Osteoblast (primary cell): ENCODE results near the gene NFKBIA. TPM values are rescaled to one million over a fixed set of nuclear protein-coding genes. Genes with fewer than 3 reads are reported as not detected.

Experiments
- DNase-seq: peaks from one replicate; pipeline ENCODE4 v3.0.0; 2011; ENCODE audit warnings: low spot score, mixed read lengths; ENCODE audit not compliant: insufficient read length; ENCODE audit errors: missing footprints
- H2AFZ ChIP-seq: 2 replicates; pipeline ENCODE4 v1.6.0; 2011; ENCODE audit warnings: mild to moderate bottlenecking, low read length
- H3K27ac ChIP-seq: 2 replicates; pipeline ENCODE4 v1.5.1; 2011; ENCODE audit warnings: mild to moderate bottlenecking, low read depth, low read length, moderate library complexity
- H3K27me3 ChIP-seq: 2 replicates; pipeline ENCODE4 v1.6.0; 2012; ENCODE audit warnings: mild to moderate bottlenecking, control low read depth, inconsistent platforms, low read length, moderate library complexity; ENCODE audit not compliant: insufficient read depth
- H3K36me3 ChIP-seq: 2 replicates; pipeline ENCODE4 v1.5.1; 2011; ENCODE audit warnings: mild to moderate bottlenecking, low read length, control low read depth, moderate library complexity; ENCODE audit not compliant: insufficient read depth
- H3K4me1 ChIP-seq: 2 replicates; pipeline ENCODE4 v1.5.1; 2011; ENCODE audit warnings: mild to moderate bottlenecking, low read length, control low read depth, moderate library complexity; ENCODE audit not compliant: insufficient read depth
- H3K4me2 ChIP-seq: 2 replicates; pipeline ENCODE4 v1.6.0; 2011; ENCODE audit warnings: mild to moderate bottlenecking, low read length; ENCODE audit not compliant: insufficient read depth
- H3K4me3 ChIP-seq: fragments of 200-600 bp; sonication (generic); 3 replicates; pipeline ENCODE4 v1.5.1; 2012; ENCODE audit warnings: mild to moderate bottlenecking, low read length, inconsistent platforms; ENCODE audit not compliant: insufficient read depth
- H3K79me2 ChIP-seq: 2 replicates; pipeline ENCODE4 v1.6.0; 2012; ENCODE audit warnings: mild to moderate bottlenecking, low read length, control low read depth, inconsistent platforms; ENCODE audit not compliant: insufficient read depth
- H3K9me3 ChIP-seq: 2 replicates; pipeline ENCODE4 v1.5.1; 2011; ENCODE audit warnings: low read depth, low read length, control low read depth
- H4K20me1 ChIP-seq: 2 replicates; pipeline ENCODE4 v1.6.0; 2012; ENCODE audit warnings: mild to moderate bottlenecking, low read length, control low read depth; ENCODE audit not compliant: insufficient read depth
- CTCF ChIP-seq: IDR thresholded peaks from 2 replicates; pipeline ENCODE4 v1.5.1; 2011; ENCODE audit warnings: mild to moderate bottlenecking, low read depth, low read length, moderate library complexity; ENCODE audit errors: extremely low read depth
- total RNA-seq: library from RNA; depleted of rRNA; stranded (reverse); fragments of >200 nt; gene quantifications from 2 replicates; pipeline ENCODE4 v1.2.3, GENCODE V29; 2012

The NFKBIA gene
- total RNA-seq, 1 donor, result 51.0 TPM

DNA sequence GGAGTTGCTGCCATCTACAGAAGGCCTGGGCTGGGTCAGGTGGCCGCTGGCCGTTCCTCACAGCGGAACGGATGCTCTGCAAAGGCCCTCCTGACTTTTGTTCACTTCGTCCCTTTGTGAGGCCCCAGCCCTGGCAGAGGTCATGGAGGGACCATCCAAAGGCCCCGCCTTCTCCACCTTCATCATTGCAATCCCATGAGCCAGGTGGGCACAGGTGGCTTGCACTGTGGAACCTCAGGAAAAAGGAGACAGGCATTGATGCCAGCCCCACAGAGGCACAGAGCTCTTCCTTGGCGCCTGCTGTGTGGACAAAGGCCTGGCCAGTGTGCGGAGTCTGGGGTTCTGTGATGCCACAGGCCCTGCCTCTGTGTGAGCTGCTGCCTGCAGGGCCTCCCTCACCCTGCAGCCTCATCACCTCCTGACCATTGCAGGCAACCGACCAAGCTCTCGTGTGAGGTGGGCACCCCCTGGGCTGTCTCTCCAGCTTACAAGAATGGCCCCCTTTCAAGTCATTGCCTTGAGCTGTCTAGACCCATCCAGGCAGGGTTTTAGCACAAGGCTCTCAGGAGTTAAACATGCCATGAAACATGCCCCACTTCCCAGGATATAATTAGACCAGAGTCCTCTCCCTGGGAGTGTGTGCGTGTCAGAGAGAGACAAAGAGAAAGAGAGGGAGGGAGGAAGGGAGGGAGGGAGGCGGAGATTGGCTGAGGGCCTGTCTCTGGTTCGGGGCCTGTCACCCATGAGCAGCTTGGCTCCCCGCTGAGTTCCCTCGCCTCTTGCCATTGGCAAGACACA lies 19.3 kb downstream of the NFKBIA start:
- Histone ChIP-seq H3K36me3 (no peaks in the 10 kb centered on the region), H3K9me3 (no peaks in the 10 kb centered on the region), H4K20me1 (no peaks in the 10 kb centered on the region), H3K4me2 (peak overlapping the region; percentile 41), H3K27ac (peak overlapping the region; percentile 98), H3K4me3 (no peak overlapping the region), H2AFZ (peak overlapping the region; percentile 93), H3K79me2 (no peaks in the 10 kb centered on the region), H3K27me3 (no peaks in the 10 kb centered on the region), H3K4me1 (peaks cover 31% of the 10 kb centered on the region)
- no peak for TF ChIP-seq CTCF
- peak; percentile 87 for DNase-seq

- DNase-seq, result peak; percentile 91
- Histone ChIP-seq H3K4me1 (peaks cover 31% of the 10 kb centered on the region), H3K79me2 (no peaks in the 10 kb centered on the region), H3K27ac (peak overlapping the region; percentile 98), H3K4me2 (peak overlapping the region; percentile 20), H3K4me3 (no peak overlapping the region), H3K27me3 (no peaks in the 10 kb centered on the region), H3K9me3 (no peaks in the 10 kb centered on the region), H4K20me1 (no peaks in the 10 kb centered on the region), H3K36me3 (no peaks in the 10 kb centered on the region), H2AFZ (peak overlapping the region; percentile 79)
- TF ChIP-seq CTCF, result peak; percentile 23
Observed at GRCh38 chr14:35384455-35385041, 20.0 kb downstream of the NFKBIA start.

DNA sequence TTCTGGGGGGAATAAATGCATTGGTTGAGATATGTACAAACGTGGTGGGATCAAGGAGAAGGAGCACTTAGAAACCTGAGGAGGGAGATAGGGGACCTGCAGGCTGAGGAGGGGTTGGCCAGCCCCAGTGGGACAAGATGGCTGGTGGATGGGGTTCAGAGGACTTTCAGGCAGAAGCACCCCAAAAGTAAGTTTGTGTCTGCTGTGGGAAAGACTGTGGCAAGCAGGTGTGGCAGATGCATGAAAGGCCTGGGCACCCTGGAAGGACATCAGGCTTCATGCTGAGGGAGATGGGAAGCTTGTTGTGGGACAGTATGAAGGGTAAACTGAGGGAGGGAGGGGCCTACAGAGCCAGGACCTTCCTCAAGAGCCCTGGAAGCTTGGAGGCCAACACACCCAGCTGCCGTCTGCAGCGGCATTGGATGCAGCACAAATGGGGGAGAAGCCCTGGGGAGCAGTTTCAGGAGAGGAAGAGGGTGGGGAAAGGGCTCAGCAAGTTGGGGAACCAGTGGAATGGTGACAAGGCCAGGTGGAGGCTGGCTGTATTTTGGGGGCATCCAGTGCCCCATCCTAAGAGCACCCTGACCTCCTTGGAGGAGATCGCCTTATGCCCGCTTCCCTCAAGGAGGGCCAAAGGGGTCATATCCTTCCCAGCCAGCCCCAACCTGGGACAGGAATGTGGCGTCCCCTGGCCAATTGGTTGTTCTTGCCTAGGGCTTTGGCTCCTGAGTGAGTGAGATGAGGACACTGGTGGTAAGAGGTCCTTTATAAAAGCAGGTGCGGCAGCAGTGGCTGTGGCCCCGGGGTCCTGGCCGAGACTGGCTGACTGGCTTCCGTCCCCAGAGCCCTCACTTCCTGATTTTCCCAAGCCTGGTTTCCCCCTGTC lies 20.7 kb downstream of the NFKBIA start:
- peak overlapping the region; percentile 98 for H3K27ac ChIP-seq
- no peaks in the 10 kb centered on the region for H4K20me1 ChIP-seq
- no peaks in the 10 kb centered on the region for H3K27me3 ChIP-seq
- no peak overlapping the region for H3K4me3 ChIP-seq
- H3K79me2 ChIP-seq, result no peaks in the 10 kb centered on the region
- no peak overlapping the region for H3K4me2 ChIP-seq
- DNase-seq, result no peak
- no peaks in the 10 kb centered on the region for H3K36me3 ChIP-seq
- peaks cover 36% of the 10 kb centered on the region for H3K4me1 ChIP-seq
- H2AFZ ChIP-seq, result peak overlapping the region; percentile 79
- no peak for TF ChIP-seq CTCF
- H3K9me3 ChIP-seq, result no peaks in the 10 kb centered on the region
